A549 (cell line): ENCODE data around the gene RTN4.

ENCODE experiments used
- CEBPB ChIP-seq, 2 experiments: fragments of >200 bp in 1 of 2; sonication (Bioruptor Twin) in 1 of 2; formaldehyde crosslinking in 1 of 2; IDR thresholded peaks; 2 replicates each; pipeline ENCODE4 v1.6.1; 2012 to 2016
- CHD2 ChIP-seq: fragments of 150-350 bp; IDR thresholded peaks from 2 replicates; pipeline ENCODE4 v1.6.1; 2014; ENCODE audit warnings: low read length; ENCODE audit not compliant: partially characterized antibody

- no peak for TF ChIP-seq CHD2
- no peak for TF ChIP-seq CEBPB (IDR thresholded peaks at IDR 0.05)
These were observed 103.1 kb downstream of the RTN4 start for GRCh38 chr2:54947136-54947535.
